HT-29 (cell line): ENCODE measurements around the gene COX18. TPM values are rescaled to one million over a fixed set of nuclear protein-coding genes. Genes with fewer than 3 reads are reported as not detected.

Experiments
- DNase-seq: peaks from one replicate; pipeline ENCODE4 v3.0.0-alpha.2; 2015; ENCODE audit warnings: low spot score
- small RNA-seq: library from RNA; depleted of rRNA; stranded (forward); fragments of <200 nt; gene quantifications from one replicate; pipeline ENCODE3, GENCODE V24; 2014
- total RNA-seq: library from RNA; depleted of rRNA; stranded (reverse); fragments of >200 nt; shearing (Covaris generic); gene quantifications from 2 replicates; pipeline ENCODE4 v1.2.3, GENCODE V29; 2014; rRNA removed

The COX18 gene
- total RNA-seq, 1 experiment from 2014 or later: 19.1 TPM

DNA sequence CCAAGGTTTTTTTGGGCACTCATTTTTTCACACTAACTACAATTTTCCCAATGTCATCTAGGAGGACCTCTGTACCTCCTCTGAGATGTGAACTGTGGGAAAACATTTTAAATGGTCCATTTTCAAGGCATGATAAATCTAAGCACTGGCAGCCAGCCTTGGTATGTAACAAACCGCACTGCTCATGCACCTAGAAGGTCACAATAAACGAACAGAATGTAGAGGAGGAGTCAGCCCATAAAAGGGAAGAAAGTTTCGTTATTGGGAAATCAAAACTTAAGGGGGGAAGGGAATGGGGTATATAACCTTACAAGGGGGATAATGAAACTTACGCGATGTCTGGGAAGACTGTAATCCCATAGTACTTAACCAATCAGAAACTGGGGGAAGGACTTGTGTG lies 16.4 kb downstream of the COX18 start:
- no peak for DNase-seq

DNA sequence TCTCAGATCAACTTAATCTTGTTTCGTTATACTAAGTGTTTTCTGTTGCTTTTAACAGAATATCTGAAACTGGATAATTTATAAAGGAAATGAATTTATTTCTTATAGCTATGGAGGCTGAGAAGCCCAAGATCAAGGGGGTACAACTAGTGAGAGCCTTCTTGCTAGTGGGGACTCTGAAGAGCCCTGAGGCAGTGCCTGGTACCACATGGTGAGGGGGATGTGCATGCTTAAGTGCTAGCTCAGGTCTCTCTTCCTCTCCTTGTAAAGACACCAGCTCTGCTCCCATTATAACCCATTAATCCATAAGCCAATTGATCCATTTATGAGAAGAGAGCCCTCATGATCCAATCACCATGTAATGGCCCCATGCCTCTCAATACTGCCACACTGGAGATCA lies 17.9 kb downstream of the COX18 start:
- no peak for DNase-seq

DNA sequence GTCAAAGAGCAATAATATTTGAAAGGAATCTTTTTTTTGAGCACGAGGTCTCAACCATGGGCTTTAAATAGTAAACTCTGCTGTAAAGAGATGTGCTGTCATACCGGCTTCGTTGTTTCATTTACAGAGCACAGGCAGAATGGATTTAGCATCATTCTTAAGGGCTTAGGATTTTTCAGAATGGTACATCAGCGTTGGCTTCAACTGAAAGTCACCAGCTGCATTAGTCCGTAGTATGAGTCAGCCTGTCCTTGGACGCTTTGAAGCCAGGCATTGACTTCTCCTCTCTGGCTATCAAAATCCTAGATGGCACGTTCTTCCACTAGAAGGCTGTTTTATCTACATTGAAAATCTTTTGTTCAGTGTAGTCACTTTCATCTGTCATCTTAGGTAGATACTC lies 23.6 kb downstream of the COX18 start:
- no peak for DNase-seq

DNA sequence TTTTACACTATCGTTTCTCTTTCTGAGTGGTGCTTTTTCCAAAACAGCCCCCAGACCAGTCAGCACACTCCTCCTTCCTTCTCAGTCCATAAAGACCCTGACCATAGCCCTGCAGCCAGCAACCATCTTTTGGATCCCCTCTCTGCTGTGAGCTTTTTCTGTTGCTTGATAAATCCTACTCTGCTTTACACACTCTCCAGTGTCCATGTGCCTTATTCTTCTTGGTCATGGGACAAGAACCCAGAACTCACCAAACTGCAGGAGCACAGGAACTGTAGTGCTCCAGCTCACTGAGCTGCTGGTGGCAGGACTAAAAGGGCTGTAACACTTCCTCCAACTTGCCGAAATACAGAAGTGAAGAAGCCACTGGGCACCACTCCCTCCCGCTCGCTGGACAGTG lies 32.5 kb downstream of the COX18 start:
- DNase-seq: no peak

DNA sequence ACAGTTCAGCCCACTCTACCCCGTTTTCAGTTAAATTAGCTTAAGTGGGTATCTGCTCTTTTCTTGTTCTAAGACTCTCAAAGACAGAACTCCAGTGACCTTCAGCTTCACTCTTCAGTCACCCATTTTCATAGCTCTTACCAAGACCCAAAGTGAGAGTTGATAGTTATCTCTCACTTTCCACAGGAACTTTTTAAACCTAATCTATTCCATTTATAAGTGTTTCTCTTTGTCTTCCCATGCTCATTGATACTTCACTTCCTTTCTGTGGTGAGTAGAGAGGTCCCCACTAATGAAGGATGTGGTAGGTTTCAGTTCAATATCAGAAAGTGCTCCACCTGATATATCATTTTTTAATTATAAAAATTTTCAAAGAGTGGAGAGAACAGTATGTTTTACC lies 33.4 kb downstream of the COX18 start:
- no peak for DNase-seq

GRCh38 chr4:73034896-73035295 lies 34.6 kb downstream of the COX18 start:
- no peak for DNase-seq

GRCh38 chr4:73028621-73029020 lies 40.9 kb downstream of the COX18 start:
- no peak for DNase-seq

GRCh38 chr4:73021634-73022033 lies 47.9 kb downstream of the COX18 start:
- DNase-seq: peak; percentile 48

- DNase-seq: peak; percentile 55
These were observed 50.0 kb downstream of the COX18 start for GRCh38 chr4:73019462-73020047.

DNA sequence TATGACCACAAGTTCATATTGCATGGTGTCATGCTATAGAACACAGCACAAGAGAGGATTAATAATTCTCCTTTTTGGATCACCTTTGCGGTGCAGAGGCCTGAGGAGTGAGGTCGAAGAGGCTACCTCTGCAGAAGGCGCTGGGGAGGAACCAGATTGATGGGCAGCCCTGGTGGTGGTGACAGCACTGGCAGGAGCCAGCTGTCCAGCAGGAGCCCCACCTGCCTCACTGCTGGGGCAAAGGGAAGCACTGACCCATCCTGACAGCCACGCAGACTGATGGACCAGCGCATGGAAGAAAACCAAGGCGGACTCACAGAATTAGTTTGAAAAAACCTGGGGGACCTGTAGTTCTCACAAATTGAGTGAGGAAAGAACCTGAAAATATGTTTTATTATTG lies 50.9 kb downstream of the COX18 start:
- no peak for DNase-seq

GRCh38 chr4:73013310-73013709 lies 56.2 kb downstream of the COX18 start:
- no peak for DNase-seq

- DNase-seq: no peak
These were observed 56.8 kb downstream of the COX18 start for GRCh38 chr4:73012673-73013072.

GRCh38 chr4:73011629-73011985 lies 57.9 kb downstream of the COX18 start:
- no peak for DNase-seq

- DNase-seq: no peak
These were observed 58.5 kb downstream of the COX18 start for GRCh38 chr4:73010789-73011628.

- no peak for DNase-seq
These were observed 61.9 kb downstream of the COX18 start for GRCh38 chr4:73007526-73008100.

DNA sequence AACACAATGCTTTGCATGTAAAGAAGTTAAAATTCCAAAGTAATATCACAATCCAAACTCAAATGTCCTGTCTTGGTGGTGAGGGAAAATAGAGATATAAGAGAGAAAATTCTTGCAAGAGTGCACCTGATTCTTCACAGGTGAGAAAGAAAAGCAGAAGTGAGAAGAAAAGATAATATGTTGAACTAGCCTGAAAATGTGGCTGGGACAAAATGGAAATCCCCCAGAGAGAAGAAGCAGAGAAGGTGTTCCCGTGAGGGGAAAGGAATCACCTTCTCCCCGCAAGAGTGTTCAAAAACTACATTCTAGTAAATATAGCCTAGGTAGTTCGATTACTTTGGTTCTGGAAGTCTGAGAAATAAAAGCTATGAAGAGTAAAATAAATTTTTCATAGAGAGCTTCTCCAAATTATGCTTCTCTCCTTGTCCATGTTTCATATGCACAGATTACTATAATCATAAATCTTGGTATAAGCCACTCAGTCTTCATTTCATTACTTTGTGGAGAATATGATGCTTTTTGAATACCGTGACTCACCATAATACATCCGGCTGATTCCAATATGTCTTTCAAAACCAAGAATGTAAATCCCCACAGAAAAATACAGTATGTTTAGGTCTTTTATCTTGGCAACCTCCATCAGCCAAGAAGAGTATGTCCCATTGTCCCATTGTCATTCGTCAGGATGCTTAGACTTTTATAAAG lies 63.1 kb downstream of the COX18 start:
- no peak for DNase-seq

- no peak for DNase-seq
These were observed 64.0 kb downstream of the COX18 start for GRCh38 chr4:73005514-73005913.

Small RNA genes within 50 kb of the gene (small RNA-seq; reads per million reads assigned to genes)
- gene RNU6ATAC5P: not detected

Other genes starting within 250 kb of the COX18 start
- 28.7 and 30.6 TPM in 2 replicates for gene ANKRD17, start 189.1 kb upstream of the COX18 start, total RNA-seq